Endothelial cell of umbilical vein (primary cell): Measurements from ENCODE around the gene ERAL1. TPM values are rescaled to one million over a fixed set of nuclear protein-coding genes. Genes with fewer than 3 reads are reported as not detected.
A peak's percentile ranks its signal among the peaks of the same experiment; 100 is the strongest.

Experiments
- BruUV-seq: library from RNA; stranded (reverse); fragments of 400-500 nt; replicated peaks from 2 replicates; lab custom pipeline; 2021; lab: Mats Ljungman, UMichigan
- CTCF ChIA-PET: fragments of 300-600, 350-600 bp; sonication (Branson Sonifier 250); formaldehyde crosslinking; loops from one replicate; lab custom pipeline; 2021; ENCODE audit warnings: antibody characterized with exemption, inconsistent platforms; lab: Charles Lee
- POLR2A ChIA-PET: fragments of 300-600, 350-600 bp; sonication (Branson Sonifier 250); formaldehyde crosslinking; loops from one replicate; lab custom pipeline; 2021; ENCODE audit warnings: antibody characterized with exemption, inconsistent platforms; lab: Charles Lee
- DNase-seq: peaks from one replicate; pipeline ENCODE4 v3.0.0-alpha.2; 2011; ENCODE audit warnings: low read depth, low spot score
- FAIRE-seq: peaks from 2 replicates; lab custom pipeline; 2011; peaks lifted over from hg19 to GRCh38; lab: Jason Lieb, UNC
- H2AFZ ChIP-seq: 2 replicates; pipeline ENCODE4 v1.6.0; 2012; ENCODE audit warnings: low read depth, low read length, control low read depth, inconsistent platforms
- H3K27ac ChIP-seq: 2 replicates; pipeline ENCODE4 v1.5.1; 2011; ENCODE audit warnings: low read depth, mild to moderate bottlenecking, control low read depth, low read length, moderate library complexity; ENCODE audit not compliant: insufficient read depth
- H3K27me3 ChIP-seq, 2 experiments: 2 replicates each; pipeline versions ENCODE4 v1.6.0 to v1.6.1; 2011; ENCODE audit warnings: low read length in 2 of 2, mixed read lengths in 1 of 2; ENCODE audit not compliant: control insufficient read depth in 2 of 2, insufficient read depth in 2 of 2
- H3K36me3 ChIP-seq, 2 experiments: 2 replicates in 1 of 2; 3 replicates in 1 of 2; pipeline ENCODE4 v1.5.1; 2011; ENCODE audit warnings: low read length in 2 of 2, mild to moderate bottlenecking in 1 of 2, moderate library complexity in 1 of 2; ENCODE audit not compliant: control insufficient read depth in 2 of 2, insufficient read depth in 2 of 2; ENCODE audit errors: extremely low read depth in 1 of 2
- H3K4me1 ChIP-seq: 3 replicates; pipeline ENCODE4 v1.5.1; 2011; ENCODE audit warnings: mild to moderate bottlenecking, low read length; ENCODE audit not compliant: control insufficient read depth, insufficient read depth; ENCODE audit errors: extremely low read depth
- H3K4me2 ChIP-seq: 2 replicates; pipeline ENCODE4 v1.6.1; 2011; ENCODE audit warnings: low read length, control low read depth, mixed read lengths; ENCODE audit not compliant: insufficient read depth
- H3K4me3 ChIP-seq, 3 experiments: fragments of 200-600 bp in 1 of 3; sonication (generic), shearing (Covaris generic) in 1 of 3; replicated peaks in 1 of 3; 2 replicates each; pipeline ENCODE4 v1.5.1; 2011 to 2016; ENCODE audit warnings: control low read depth in 3 of 3, low read length in 3 of 3, mild to moderate bottlenecking in 2 of 3, inconsistent platforms in 1 of 3, low read depth in 1 of 3, moderate library complexity in 1 of 3; ENCODE audit not compliant: insufficient read depth in 1 of 3
- H3K79me2 ChIP-seq: 2 replicates; pipeline ENCODE4 v1.6.0; 2012; ENCODE audit warnings: low read length, inconsistent platforms; ENCODE audit not compliant: control insufficient read depth, insufficient read depth
- H3K9ac ChIP-seq: replicated peaks from 2 replicates; pipeline ENCODE3; 2011; ENCODE audit warnings: low read length, control low read depth; ENCODE audit not compliant: insufficient read depth; ENCODE audit errors: extremely low read depth
- H3K9me1 ChIP-seq: replicated peaks from 3 replicates; pipeline ENCODE4 v1.6.0; 2011; ENCODE audit warnings: mild to moderate bottlenecking, low read length; ENCODE audit not compliant: control insufficient read depth, insufficient read depth; ENCODE audit errors: extremely low read depth
- H3K9me3 ChIP-seq: replicated peaks from 2 replicates; pipeline ENCODE4 v1.5.1; 2012; ENCODE audit warnings: low read length, inconsistent platforms; ENCODE audit not compliant: control insufficient read depth, insufficient read depth
- H4K20me1 ChIP-seq: replicated peaks from 2 replicates; pipeline ENCODE3; 2011; ENCODE audit warnings: mild to moderate bottlenecking, low read length; ENCODE audit not compliant: control insufficient read depth, insufficient read depth; ENCODE audit errors: extremely low read depth
- CTCF ChIP-seq, 2 donors: IDR thresholded peaks; 1 replicate in 1 of 2; 2 replicates in 1 of 2; pipeline ENCODE4 v1.5.1; 2011; ENCODE audit warnings: low read length in 2 of 2, mild to moderate bottlenecking in 2 of 2, moderate library complexity in 2 of 2, control low read depth in 1 of 2, inconsistent platforms in 1 of 2, low read depth in 1 of 2; ENCODE audit not compliant: insufficient read depth in 1 of 2; ENCODE audit errors: extremely low read depth in 1 of 2
- EZH2 ChIP-seq: IDR thresholded peaks from 2 replicates; pipeline ENCODE4 v1.6.1; 2012; ENCODE audit warnings: borderline replicate concordance, low read depth, mild to moderate bottlenecking, moderate library complexity, low read length, inconsistent platforms; ENCODE audit not compliant: severe bottlenecking
- FOS ChIP-seq: IDR thresholded peaks from 2 replicates; pipeline ENCODE4 v1.6.1; 2011; ENCODE audit warnings: mild to moderate bottlenecking, low read length, moderate library complexity, borderline replicate concordance; ENCODE audit not compliant: insufficient read depth
- GATA2 ChIP-seq: IDR thresholded peaks from 2 replicates; pipeline ENCODE4 v1.7.0; 2011; ENCODE audit warnings: low read depth, mild to moderate bottlenecking, moderate library complexity, mixed read lengths, low read length; ENCODE audit not compliant: insufficient read length, insufficient read depth
- JUN ChIP-seq: IDR thresholded peaks from 2 replicates; pipeline ENCODE4 v1.6.1; 2011; ENCODE audit warnings: borderline replicate concordance, low read depth; ENCODE audit not compliant: insufficient read length, insufficient read depth
- MAX ChIP-seq: IDR thresholded peaks from 2 replicates; pipeline ENCODE4 v1.6.1; 2011; ENCODE audit not compliant: insufficient read depth, insufficient read length
- MYC ChIP-seq: IDR thresholded peaks from one replicate; pipeline ENCODE4 v1.6.1; 2011; ENCODE audit warnings: mild to moderate bottlenecking, low read depth, low read length
- POLR2A ChIP-seq: IDR thresholded peaks from 2 replicates; pipeline ENCODE4 v1.6.1; 2012; ENCODE audit warnings: low read depth, mild to moderate bottlenecking, control low read depth, low read length
- POLR2AphosphoS5 ChIP-seq: IDR thresholded peaks from 2 replicates; pipeline ENCODE4 v1.6.1; 2012; ENCODE audit warnings: low read depth, mild to moderate bottlenecking, control low read depth, low read length, moderate library complexity; ENCODE audit not compliant: insufficient read depth
- dilution Hi-C: fragments of 300-500 bp; cut with MboI; formaldehyde crosslinking; loops from one replicate; pipeline ENCODE4 v1.15.0; 2019; ENCODE audit warnings: low sequenced_read_pairs; ENCODE audit not compliant: extremely low pct_ligation_motif_present
- intact Hi-C: fragments of 100-400 bp; cut with micrococcal nuclease; formaldehyde crosslinking; loops from one replicate; pipeline ENCODE4 v1.10.0; 2022
- polyA plus RNA-seq, 4 experiments: library from polyadenylated mRNA; depleted of rRNA in 3 of 4; stranded (reverse) in 3 of 4; unstranded in 1 of 4; fragments of >200 nt; gene quantifications; 2 replicates each; pipeline versions ENCODE4 v1.2.1 to v1.2.3, GENCODE V29; 2011 to 2012; ENCODE audit warnings: missing spikeins in 1 of 4
- total RNA-seq: library from RNA; stranded (reverse); gene quantifications from 2 replicates; pipeline ENCODE4 v1.2.3, GENCODE V29; 2021

ERAL1 gene
- total and polyA plus RNA-seq, 2 donors (not counting 3 experiments of a cell fraction or from before 2014, with no cell fraction given) = 58.0 to 86.6 TPM

GRCh38 chr17:28896884-28897768 is 42.3 kb downstream of the ERAL1 start, which contains the start of gene FLOT2:
FLOT2 (minus strand) TSS chr17:28897733; CDS start chr17:28897574, 159 bp downstream.
- intact Hi-C loops = loop anchor here (2.0 to 5.0 kb wide), 2 partner anchors 50 to 88 kb away; no protein-coding TSS in a partner anchor
- peak; percentile 80 for TF ChIP-seq POLR2A
- no peak for TF ChIP-seq JUN
- no peak for TF ChIP-seq GATA2
- peak; percentile 92 for TF ChIP-seq POLR2AphosphoS5
- TF ChIP-seq MYC = no peak
- TF ChIP-seq EZH2 = no peak
- TF ChIP-seq MAX = no peak
- no peak for TF ChIP-seq FOS
- peak; percentile 4 to 31 for TF ChIP-seq CTCF (IDR thresholded peaks at IDR 0.05; ENCODE audit: extremely low read depth in 1 of 2, insufficient read depth in 1 of 2, low read depth in 1 of 2, low read length in 2 of 2)
- H3K27ac ChIP-seq = peak within 1 kb of the TSS; percentile 19

More at GRCh38 chr17:28896884-28897768, 42.3 kb downstream of the ERAL1 start, which contains the start of gene FLOT2:
- Histone ChIP-seq H3K9ac (peak within 1 kb of the TSS; percentile 62), H2AFZ (peak within 1 kb of the TSS; percentile 79), H3K79me2 (peaks cover 20% of the 10 kb centered on the region), H3K9me3 (no peaks in the 10 kb centered on the region), H3K36me3 (no peaks in the 10 kb centered on the region), H3K4me1 (peaks cover 41% of the 10 kb centered on the region), H3K9me1 (no peaks in the 10 kb centered on the region), H3K4me3 (peak within 1 kb of the TSS; percentile 63 to 85 (median 66)), H3K4me2 (peak within 1 kb of the TSS; percentile 91), H4K20me1 (no peaks in the 10 kb centered on the region), H3K27me3 (no peaks in the 10 kb centered on the region)
- no TSS peak for BruUV-seq
- DNase-seq (peak; percentile 22), FAIRE-seq (peak; percentile 70)
- dilution Hi-C loops = no loop called here
- POLR2A ChIA-PET = interaction anchor here (0.7 kb wide), 1 partner anchor 168 kb away, joined by 3 read pairs; the partner anchor contains the start of gene NEK8
- CTCF ChIA-PET = interaction anchor here (1.3 to 5.3 kb wide), 10 partner anchors 11 to 170 kb away, joined by 3 to 46 read pairs (median 6); partner anchors contain the start of genes FAM222B and TLCD1
